A549 treated with CpdA at 1 μM for 4 hours (cell line): ENCODE data around the gene SNRPA1. TPM values are rescaled to one million over a fixed set of nuclear protein-coding genes. Genes with fewer than 3 reads are reported as not detected.

Source experiments
- total RNA-seq: library from RNA; stranded (reverse); fragments of 200-300 nt; extraction: Qiagen RNA extraction; gene quantifications from 5 replicates; pipeline ENCODE4 v1.2.3, GENCODE V29; 2022; ENCODE audit warnings: low read depth

Gene SNRPA1
- 109 to 130 TPM (median 111 TPM) in 5 replicates for total RNA-seq

DNA sequence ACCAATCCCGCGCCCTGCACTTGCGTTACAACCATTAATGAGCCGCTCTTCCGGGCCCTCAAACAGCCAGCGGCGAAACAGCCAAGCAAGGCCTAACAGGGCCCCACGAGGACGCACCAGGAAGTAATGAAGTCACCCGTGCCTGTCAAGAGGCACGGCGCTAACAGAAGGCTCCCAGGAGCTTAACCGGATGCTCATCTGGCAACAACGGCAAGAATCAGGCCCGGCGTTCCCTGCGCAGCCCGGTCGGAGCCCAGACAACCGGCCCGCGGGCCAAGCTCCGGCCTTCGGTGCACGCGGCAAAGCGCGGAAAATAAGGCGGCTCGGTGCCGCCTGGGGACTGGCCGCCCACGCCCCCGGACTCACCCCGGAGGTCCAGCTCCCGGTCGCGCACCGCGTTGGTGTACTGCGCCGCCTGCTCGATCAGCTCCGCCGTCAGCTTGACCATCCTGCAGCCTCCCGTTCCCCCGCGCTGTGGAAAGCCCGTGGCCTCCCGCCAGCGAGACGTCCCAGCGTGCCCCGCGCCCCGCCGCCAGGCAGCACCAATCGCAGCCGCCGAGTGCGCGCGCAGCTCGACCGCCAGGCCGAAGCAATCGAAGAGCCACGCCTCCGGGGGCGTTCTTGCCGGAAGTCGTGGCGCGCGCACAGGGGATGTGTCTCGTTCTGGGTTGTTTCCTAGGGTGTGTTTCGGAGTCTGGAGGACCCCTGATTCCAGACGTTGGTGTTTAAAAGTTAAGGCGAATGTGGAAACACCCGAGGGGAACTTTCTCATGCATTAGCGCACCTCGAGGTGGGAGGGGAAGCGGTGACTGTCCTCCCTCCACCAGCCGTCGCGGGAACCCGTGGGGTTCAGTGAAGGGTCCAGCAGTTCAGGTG is at the start of gene SNRPA1:
Gene SNRPA1 (minus strand): TSS at position 518 of the 876 bp plus-strand sequence. CDS start 70 bp downstream, at position 448.

DNA sequence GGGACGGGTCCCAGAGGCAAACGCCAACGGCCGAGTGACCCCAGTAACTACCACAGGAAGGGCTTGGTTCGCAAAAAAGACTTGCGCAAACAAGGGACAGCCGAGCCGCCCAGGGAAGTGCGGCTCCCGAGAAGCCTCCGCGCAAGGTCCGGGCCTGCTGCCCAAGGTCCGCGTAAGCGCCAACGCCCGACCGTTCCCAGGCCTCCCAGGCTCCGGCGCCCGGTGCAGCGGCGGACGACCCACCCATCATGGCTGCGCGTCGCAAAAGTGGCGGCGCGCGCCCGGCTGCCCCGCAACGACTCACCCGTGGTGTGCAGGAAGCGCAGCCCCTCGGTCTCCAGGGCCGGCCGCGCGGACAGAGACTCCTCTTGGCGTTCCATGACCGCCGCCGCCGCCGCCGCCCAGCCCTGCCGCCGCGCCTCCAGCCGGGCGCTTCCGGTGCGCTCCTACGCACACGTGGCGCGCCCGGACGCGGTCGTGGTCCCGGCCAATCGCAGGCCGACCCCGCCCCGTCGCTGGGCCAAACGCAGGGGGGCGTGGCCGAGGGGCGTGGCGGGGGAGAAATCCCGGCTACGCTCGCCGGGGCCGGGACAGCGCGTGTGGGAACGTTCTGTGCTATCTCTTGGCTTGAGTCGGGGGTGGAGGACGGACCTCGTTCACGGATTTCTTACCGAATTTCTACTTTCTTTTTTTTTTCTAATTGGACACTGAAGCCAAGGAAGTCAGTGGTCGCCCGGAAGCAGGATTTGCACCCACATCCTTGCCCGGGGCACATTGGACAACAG is 17.8 kb downstream of the SNRPA1 start, which contains the start of gene SELENOS:
Gene SELENOS (minus strand): TSS at position 448 of the 785 bp plus-strand sequence. CDS start 68 bp downstream, at position 380.

DNA sequence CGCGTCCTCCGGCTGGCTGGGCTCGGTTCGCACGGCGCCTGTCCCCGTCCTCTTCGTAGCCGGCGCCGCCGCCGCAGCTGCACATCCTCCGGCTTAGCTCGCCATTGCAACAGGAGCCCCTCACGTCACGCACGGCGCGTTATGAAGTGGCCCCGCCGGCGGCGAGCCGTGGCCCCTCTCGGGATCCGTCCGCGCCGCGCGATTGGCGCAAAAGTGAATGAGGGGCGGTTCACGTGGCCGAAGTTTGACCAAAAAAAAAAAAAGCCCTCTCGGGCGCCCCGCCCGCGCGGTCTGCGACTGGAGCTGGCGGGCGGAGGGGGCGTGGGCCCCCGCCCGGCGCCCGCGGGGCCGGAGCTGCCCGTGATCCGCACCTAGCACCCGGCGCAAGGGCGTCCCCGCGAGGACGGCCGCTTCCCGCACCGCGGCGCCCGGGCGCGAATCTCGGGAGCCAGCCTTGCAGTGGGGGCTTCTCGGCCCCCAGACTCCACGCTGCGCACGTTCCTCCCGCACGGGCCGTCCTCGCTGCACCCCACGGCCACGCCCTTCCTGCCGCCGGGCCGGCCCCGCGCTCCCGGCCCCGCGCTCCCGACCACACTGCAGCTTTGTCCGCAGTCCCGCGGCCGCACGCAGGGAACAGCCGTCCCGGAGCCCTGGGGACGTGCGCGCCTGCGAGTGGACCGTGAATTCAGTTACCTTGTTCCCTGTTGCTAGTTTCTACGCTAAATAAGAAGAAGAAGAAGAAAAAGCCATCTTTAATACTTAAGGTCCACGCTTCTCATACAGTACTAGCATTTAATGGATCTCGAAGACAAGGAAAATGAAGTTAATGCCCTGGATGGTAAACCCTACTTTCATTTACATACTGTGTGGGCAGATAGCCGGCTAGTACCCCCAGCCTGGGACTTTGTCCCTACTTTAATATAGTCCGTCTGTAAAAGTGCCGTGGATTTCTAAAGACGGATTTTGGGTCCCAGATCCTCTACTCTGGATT is 42.9 kb downstream of the SNRPA1 start, which contains the start of gene CHSY1:
Gene CHSY1 (minus strand): TSS at position 219 of the 991 bp plus-strand sequence. CDS start 592 bp downstream, outside the sequence.

Other genes with a start within 250 kb of the SNRPA1 start
- gene CHSY1, start 43.2 kb downstream of the SNRPA1 start, total RNA-seq, result 20.9 to 29.4 TPM (median 25.1 TPM) in 5 replicates
- gene SELENOS, start 17.8 kb downstream of the SNRPA1 start, total RNA-seq, result 143 to 153 TPM (median 144 TPM) in 5 replicates
- gene PCSK6, start 194.5 kb upstream of the SNRPA1 start, total RNA-seq, result 11.2 to 12.4 TPM (median 11.4 TPM) in 5 replicates